K562 (cell line): ENCODE measurements around the gene GLT6D1. TPM values are rescaled to one million over a fixed set of nuclear protein-coding genes. Genes with fewer than 3 reads are reported as not detected.

Experiments used
- ATAC-seq: fragments of 200-7000 bp; cut with Tn5 transposase; 3 replicates; pipeline ENCODE4 v1.9.1; 2020; ENCODE audit warnings: moderate library complexity
- BruUV-seq: library from RNA; stranded (reverse); fragments of 400-500 nt; replicated peaks from 2 replicates; lab custom pipeline; 2021; lab: Mats Ljungman, UMichigan
- CTCF ChIA-PET: fragments of 300-600 bp; formaldehyde crosslinking; extraction: SDS; loops from one replicate; lab custom pipeline; 2021; ENCODE audit warnings: low intra/inter-chr PET ratio; lab: Yijun Ruan, JAX
- POLR2A ChIA-PET: fragments of 300-600, 350-650 bp; sonication (Branson Sonifier 250); formaldehyde crosslinking; extraction: SDS; loops from one replicate; lab custom pipeline; 2021; ENCODE audit warnings: antibody characterized with exemption, inconsistent platforms; lab: Yijun Ruan, JAX
- DNase-seq, 4 experiments: peaks; one replicate each; pipeline versions ENCODE4 v3.0.0 to v3.0.0-alpha.2; 2011 to 2018; ENCODE audit warnings: low spot score in 3 of 4, mixed read lengths in 3 of 4; ENCODE audit errors: extremely low read depth in 1 of 4
- FAIRE-seq: peaks from 2 replicates; lab custom pipeline; 2011; peaks lifted over from hg19 to GRCh38; lab: Jason Lieb, UNC
- H2AFZ ChIP-seq: 2 replicates; pipeline ENCODE4 v1.6.0; 2011; ENCODE audit warnings: low read depth, low read length, control low read depth, inconsistent platforms
- H3K27ac ChIP-seq: fragments of 200-600 bp; 3 replicates; pipeline ENCODE4 v1.8.0; 2011; ENCODE audit warnings: low read depth, mild to moderate bottlenecking, control low read depth, inconsistent platforms, low read length, moderate library complexity, mixed read lengths; ENCODE audit errors: extremely low read depth
- H3K27me3 ChIP-seq, 2 experiments: fragments of 300-600 bp in 1 of 2; 2 replicates in 1 of 2; 3 replicates in 1 of 2; pipeline versions ENCODE4 v1.6.0 to v1.8.0; 2011; ENCODE audit warnings: inconsistent platforms in 2 of 2, low read length in 2 of 2, mild to moderate bottlenecking in 1 of 2, mixed read lengths in 1 of 2, moderate library complexity in 1 of 2; ENCODE audit not compliant: control insufficient read depth in 2 of 2, insufficient read depth in 2 of 2
- H3K36me3 ChIP-seq: fragments of 300-600 bp; 3 replicates; pipeline ENCODE4 v1.8.0; 2011; ENCODE audit warnings: mild to moderate bottlenecking, low read length, inconsistent platforms; ENCODE audit not compliant: control insufficient read depth, insufficient read depth
- H3K4me1 ChIP-seq, 2 experiments: fragments of 200-600 bp in 1 of 2; replicated peaks in 1 of 2; 2 replicates in 1 of 2; 3 replicates in 1 of 2; pipeline versions ENCODE4 v1.5.1 to v1.8.0; 2011; ENCODE audit warnings: inconsistent platforms in 2 of 2, low read length in 2 of 2, mild to moderate bottlenecking in 1 of 2, mixed read lengths in 1 of 2, moderate library complexity in 1 of 2; ENCODE audit not compliant: control insufficient read depth in 2 of 2, insufficient read depth in 2 of 2
- H3K4me2 ChIP-seq: 2 replicates; pipeline ENCODE4 v1.6.1; 2011; ENCODE audit warnings: low read length, control low read depth, inconsistent platforms, mixed read lengths; ENCODE audit not compliant: insufficient read depth
- H3K4me3 ChIP-seq: fragments of 200-600 bp; sonication (generic), shearing (Covaris generic); 2 replicates; pipeline ENCODE4 v1.5.1; 2016; ENCODE audit warnings: control low read depth, inconsistent platforms
- H3K79me2 ChIP-seq: fragments of 200-600 bp; 3 replicates; pipeline ENCODE4 v1.8.0; 2011; ENCODE audit warnings: low read length, inconsistent platforms; ENCODE audit not compliant: control insufficient read depth, insufficient read depth
- H3K9ac ChIP-seq, 2 experiments: 2 replicates each; pipeline versions ENCODE4 v1.6.0 to v1.6.1; 2011; ENCODE audit warnings: low read depth in 2 of 2, low read length in 2 of 2, control low read depth in 1 of 2, inconsistent platforms in 1 of 2, mild to moderate bottlenecking in 1 of 2, mixed read lengths in 1 of 2; ENCODE audit not compliant: insufficient read depth in 1 of 2
- H3K9me1 ChIP-seq: one replicate; pipeline ENCODE4 v1.6.0; 2011; ENCODE audit warnings: inconsistent platforms, mild to moderate bottlenecking, low read length, moderate library complexity; ENCODE audit not compliant: control insufficient read depth, insufficient read depth
- H3K9me3 ChIP-seq: replicated peaks from 2 replicates; pipeline ENCODE4 v1.5.1; 2011; ENCODE audit warnings: low read depth, low read length, inconsistent platforms; ENCODE audit not compliant: control insufficient read depth, insufficient read depth
- H4K20me1 ChIP-seq: replicated peaks from 2 replicates; pipeline ENCODE4 v1.6.1; 2011; ENCODE audit warnings: low read length, inconsistent platforms, mixed read lengths; ENCODE audit not compliant: control insufficient read depth, insufficient read depth
- CEBPG ChIP-seq, 3 experiments: fragments of 200-800 bp in 1 of 3; sonication (Bioruptor generic) in 1 of 3; sonication (generic) in 1 of 3; formaldehyde crosslinking in 1 of 3; IDR thresholded peaks in 2 of 3; conservative IDR thresholded peaks in 1 of 3; 2 replicates each; pipeline versions ENCODE4 v1.6.1 to v1.8.0; 2016 to 2022; ENCODE audit warnings: missing compliant biosample characterization in 2 of 3, missing genetic modification characterization in 2 of 3, mild to moderate bottlenecking in 1 of 3, missing genetic modification reagents in 1 of 3
- CREBBP ChIP-seq: IDR thresholded peaks from one replicate; pipeline ENCODE4 v1.6.1; 2012; ENCODE audit warnings: low read depth, mild to moderate bottlenecking, control low read depth, inconsistent platforms, low read length
- ERF ChIP-seq: fragments of 450-650 bp; formaldehyde crosslinking; IDR thresholded peaks from 2 replicates; pipeline ENCODE4 v1.4.0; 2020; ENCODE audit warnings: mild to moderate bottlenecking, mixed read lengths
- FUS ChIP-seq: fragments of 200-400 bp; formaldehyde crosslinking; optimal IDR thresholded peaks from 2 replicates; pipeline ENCODE3; 2017; ENCODE audit warnings: low read depth, low read length
- KDM5B ChIP-seq: fragments of 200-600 bp; sonication (generic); IDR thresholded peaks from 2 replicates; pipeline ENCODE4 v1.6.1; 2012; ENCODE audit warnings: low read depth, mild to moderate bottlenecking, moderate library complexity, low read length, control low read depth, inconsistent platforms; ENCODE audit not compliant: insufficient replicate concordance
- MCM5 ChIP-seq: fragments of 450-650 bp; IDR thresholded peaks from 2 replicates; pipeline ENCODE4 v1.6.1; 2016; ENCODE audit warnings: low read depth
- MXI1 ChIP-seq: IDR thresholded peaks from 2 replicates; pipeline ENCODE4 v1.6.1; 2011; ENCODE audit warnings: low read depth, mild to moderate bottlenecking, improper control_type of control experiment, low read length
- MYBL2 ChIP-seq, 2 experiments: fragments of 450-650 bp in 1 of 2; sonication (generic) in 1 of 2; formaldehyde crosslinking in 1 of 2; IDR thresholded peaks; 2 replicates each; pipeline versions ENCODE4 v1.6.1 to v1.8.1; 2017 to 2022; ENCODE audit warnings: borderline replicate concordance in 1 of 2, inconsistent platforms in 1 of 2, low read depth in 1 of 2, mild to moderate bottlenecking in 1 of 2, missing genetic modification reagents in 1 of 2, moderate library complexity in 1 of 2
- NR1H2 ChIP-seq: sonication (generic); formaldehyde crosslinking; IDR thresholded peaks from 2 replicates; pipeline ENCODE4 v1.4.0; 2020; ENCODE audit warnings: mild to moderate bottlenecking, missing genetic modification reagents
- SIX5 ChIP-seq, 2 experiments: IDR thresholded peaks; 2 replicates each; pipeline ENCODE4 v1.6.1; 2011; ENCODE audit warnings: low read length in 2 of 2, borderline replicate concordance in 1 of 2, low read depth in 1 of 2, mild to moderate bottlenecking in 1 of 2, moderate library complexity in 1 of 2; ENCODE audit not compliant: insufficient read depth in 1 of 2
- TCFL5 ChIP-seq: fragments of 250-450 bp; sonication (Bioruptor Pico); conservative IDR thresholded peaks from 2 replicates; pipeline ENCODE4 v1.6.1; 2021; ENCODE audit warnings: mild to moderate bottlenecking, moderate library complexity, matching md5 sums
- XRCC3 ChIP-seq: fragments of 450-650 bp; IDR thresholded peaks from 2 replicates; pipeline ENCODE4 v1.6.1; 2017; ENCODE audit warnings: mild to moderate bottlenecking, moderate library complexity
- ZBED1 ChIP-seq: IDR thresholded peaks from 2 replicates; pipeline ENCODE4 v1.6.1; 2014
- WGBS: fragments of 100-300 bp; shearing (Covaris generic); methylation state at CpG from one replicate; pipeline ENCODE4 v1.1.6; 2016; ENCODE audit warnings: low coverage, mixed read lengths; ENCODE audit not compliant: insufficient coverage; ENCODE audit errors: missing lambda C conversion rate; 5-methylcytosine and 5-hydroxymethylcytosine counted together
- in situ Hi-C: fragments of 300-500 bp; cut with MboI; formaldehyde crosslinking; loops from 4 replicates; pipeline ENCODE4 v1.15.0; 2018; ENCODE audit warnings: inconsistent platforms, mixed read lengths
- intact Hi-C: fragments of 100-400 bp; cut with micrococcal nuclease; formaldehyde crosslinking; loops from 2 replicates; pipeline ENCODE4 v1.14.2; 2022
- polyA plus RNA-seq, 8 experiments: library from polyadenylated mRNA; depleted of rRNA in 4 of 8; stranded (reverse) in 5 of 8; unstranded in 3 of 8; fragments of >200 nt; fragmentation: Nextera tagmentation in 2 of 8; fragmentation: Illumina TruSeq in 1 of 8; extraction: Ambion mirVana in 2 of 8; extraction: Trizol in 1 of 8; gene quantifications; 2 replicates each; pipeline versions ENCODE4 v1.2.1 to v1.2.3, GENCODE V29; 2011 to 2014; ENCODE audit warnings: inconsistent platforms in 1 of 8, missing spikeins in 1 of 8
- total RNA-seq, 7 experiments: library from RNA; depleted of rRNA in 6 of 7; stranded (reverse); fragments of >200 nt in 6 of 7; fragmentation: Illumina TruSeq in 2 of 7; extraction: Trizol in 2 of 7; gene quantifications; 2 replicates each; pipeline versions ENCODE4 v1.2.1 to v1.2.3, GENCODE V29; 2011 to 2021; ENCODE audit warnings: low replicate concordance in 1 of 7
- TF ChIP-seq, protein P1 (sequence below): sonication (generic); formaldehyde crosslinking; IDR thresholded peaks from 2 replicates; pipeline ENCODE4 v1.8.0; 2022; ENCODE audit warnings: mild to moderate bottlenecking, missing genetic modification reagents

GLT6D1 gene
- total and polyA plus RNA-seq, 9 of the 15 experiments (the other 6 are each of a cell fraction or from before 2014, with no cell fraction given): not detected

DNA sequence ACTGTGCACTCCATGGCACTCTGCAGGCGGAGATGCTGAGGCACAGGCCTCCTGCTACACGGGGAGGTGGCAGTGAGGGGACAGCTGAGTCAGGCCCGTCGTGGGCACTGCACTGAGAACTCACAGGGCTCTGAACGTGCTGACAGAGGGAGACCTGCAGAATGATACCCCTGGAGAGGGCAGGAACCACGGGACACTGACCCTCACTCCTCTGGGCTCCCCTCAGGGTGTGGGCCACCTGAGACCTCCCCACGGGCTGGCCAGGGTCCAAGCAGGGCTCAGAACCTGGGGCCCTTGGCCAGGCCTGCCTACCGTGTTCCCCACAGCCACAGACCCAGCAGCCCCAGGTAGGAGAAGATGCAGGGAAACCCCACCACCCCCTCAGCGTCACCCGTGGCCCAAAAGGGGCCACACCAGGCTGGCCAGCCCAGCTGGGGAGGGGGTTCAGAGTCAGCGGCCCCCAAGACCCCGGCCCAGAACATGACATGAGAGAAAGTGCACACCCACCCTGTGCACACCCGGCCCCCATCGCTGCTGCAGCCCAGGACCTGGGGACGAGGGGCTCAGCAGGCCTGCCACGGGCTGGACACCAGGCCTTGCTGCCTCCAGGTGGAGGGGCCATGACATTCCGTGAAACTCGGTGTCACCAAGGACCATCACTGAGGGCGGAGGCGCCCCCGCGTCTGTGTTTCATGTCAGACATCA, 30.9 kb downstream of the GLT6D1 start:
- POLR2A ChIA-PET: interaction anchor here (0.6 kb wide), 2 partner anchors 52 to 624 kb away, joined by 3 to 4 read pairs; no protein-coding TSS in a partner anchor
- H3K27ac ChIP-seq: no peak overlapping the region
- H2AFZ ChIP-seq: no peak overlapping the region
- peaks cover 0 to 20% of the 10 kb centered on the region in 2 experiments; a peak in 2 of 5 replicates for H3K4me1 ChIP-seq
- CTCF ChIA-PET: no interaction called here
- H3K9ac ChIP-seq: no peak overlapping the region
- H3K79me2 ChIP-seq: no peaks in the 10 kb centered on the region
- peaks cover 13% of the 10 kb centered on the region; the same call in 1 of the 2 replicates for H4K20me1 ChIP-seq
- peaks cover 5 to 53% of the 10 kb centered on the region in 2 experiments; a peak in 3 of 5 replicates for H3K27me3 ChIP-seq
- DNase-seq (no peak), FAIRE-seq (no peak), ATAC-seq (no peak)
- no peaks in the 10 kb centered on the region for H3K36me3 ChIP-seq
- no peak overlapping the region for H3K4me2 ChIP-seq
- no peak overlapping the region for H3K4me3 ChIP-seq
- intact Hi-C loops (loop anchor here (10.0 kb wide), 1 partner anchor 76 kb away; no protein-coding TSS in a partner anchor), in situ Hi-C loops (no loop called here)
- no peaks in the 10 kb centered on the region for H3K9me3 ChIP-seq
- BruUV-seq: no TSS peak
- 2% methylated on average over 14 of the region's 22 CpGs for WGBS
- no peaks in the 10 kb centered on the region for H3K9me1 ChIP-seq
- TF ChIP-seq TCFL5 (CRISPR knock-in tag): no peak
- no peak for TF ChIP-seq XRCC3
- no peak for TF ChIP-seq ZBED1
- TF ChIP-seq, protein P1, sequence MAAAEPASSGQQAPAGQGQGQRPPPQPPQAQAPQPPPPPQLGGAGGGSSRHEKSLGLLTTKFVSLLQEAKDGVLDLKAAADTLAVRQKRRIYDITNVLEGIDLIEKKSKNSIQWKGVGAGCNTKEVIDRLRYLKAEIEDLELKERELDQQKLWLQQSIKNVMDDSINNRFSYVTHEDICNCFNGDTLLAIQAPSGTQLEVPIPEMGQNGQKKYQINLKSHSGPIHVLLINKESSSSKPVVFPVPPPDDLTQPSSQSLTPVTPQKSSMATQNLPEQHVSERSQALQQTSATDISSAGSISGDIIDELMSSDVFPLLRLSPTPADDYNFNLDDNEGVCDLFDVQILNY (CRISPR knock-in tag): no peak
- TF ChIP-seq SIX5 (IDR thresholded peaks at IDR 0.05; ENCODE audit: borderline replicate concordance in 1 of 2, insufficient read depth in 1 of 2, low read depth in 1 of 2, low read length in 2 of 2): no peak
- no peak for TF ChIP-seq FUS
- no peak for TF ChIP-seq MYBL2 (IDR thresholded peaks at IDR 0.05; ENCODE audit: low read depth)
- no peak for TF ChIP-seq MYBL2 (CRISPR knock-in tag; IDR thresholded peaks at IDR 0.05; ENCODE audit: borderline replicate concordance)
- no peak for TF ChIP-seq CEBPG (CRISPR knock-in tag; IDR thresholded peaks at IDR 0.05)
- no peak for TF ChIP-seq CEBPG (tag; conservative IDR thresholded peaks at IDR 0.05 in 1 of 2, IDR thresholded peaks at IDR 0.05 in 1 of 2)
- TF ChIP-seq MCM5: no peak
- TF ChIP-seq KDM5B: no peak
- no peak for TF ChIP-seq MXI1
- no peak for TF ChIP-seq CREBBP
- TF ChIP-seq ERF: no peak
- no peak for TF ChIP-seq NR1H2
